HG02610 (cell line): Measurements from ENCODE around the gene ARMC9.
"Not testable (repeated sequence)": the region's sequence is repeated elsewhere in the genome, so short reads cannot be mapped to it uniquely, and the experiment has no call there.

Experiments used
- ATAC-seq: cut with Tn5 transposase; IDR thresholded peaks from one replicate; pipeline ENCODE4 v1.9.1; 2021; ENCODE audit warnings: mild to moderate bottlenecking, moderate library complexity; ENCODE audit not compliant: unreplicated experiment

Gene ARMC9

GRCh38 chr2:231375994-231376615 lies 177.7 kb downstream of the ARMC9 start:
- ATAC-seq: not testable (repeated sequence)

GRCh38 chr2:231376857-231377256 lies 178.4 kb downstream of the ARMC9 start:
- ATAC-seq: no peak

GRCh38 chr2:231378026-231378722 lies 179.7 kb downstream of the ARMC9 start:
- no peak for ATAC-seq

- no peak for ATAC-seq
Observed at GRCh38 chr2:231379266-231380215, 181.1 kb downstream of the ARMC9 start.

GRCh38 chr2:231380307-231380706 lies 181.9 kb downstream of the ARMC9 start:
- ATAC-seq: no peak

- ATAC-seq: no peak
Observed at GRCh38 chr2:231380991-231381847, 182.8 kb downstream of the ARMC9 start.

GRCh38 chr2:231382116-231382515 lies 183.7 kb downstream of the ARMC9 start:
- ATAC-seq: no peak

- no peak for ATAC-seq
Observed at GRCh38 chr2:231383416-231384108, 185.1 kb downstream of the ARMC9 start.

GRCh38 chr2:231384109-231384435 lies 185.6 kb downstream of the ARMC9 start:
- no peak for ATAC-seq

GRCh38 chr2:231384970-231385369 lies 186.5 kb downstream of the ARMC9 start:
- ATAC-seq: no peak

GRCh38 chr2:231385429-231385828 lies 187.0 kb downstream of the ARMC9 start:
- ATAC-seq: no peak

GRCh38 chr2:231386446-231386845 lies 188.0 kb downstream of the ARMC9 start:
- ATAC-seq: no peak

GRCh38 chr2:231387904-231388724 lies 189.7 kb downstream of the ARMC9 start:
- ATAC-seq: no peak

GRCh38 chr2:231388725-231389346 lies 190.4 kb downstream of the ARMC9 start:
- no peak for ATAC-seq

GRCh38 chr2:231390667-231391066 lies 192.2 kb downstream of the ARMC9 start:
- ATAC-seq: no peak

- ATAC-seq: no peak
Observed at GRCh38 chr2:231391981-231392380, 193.6 kb downstream of the ARMC9 start.

- ATAC-seq: no peak
Observed at GRCh38 chr2:231392431-231393148, 194.2 kb downstream of the ARMC9 start.
